Measurements from ENCODE around the gene CCDC82.

Gene CCDC82

DNA sequence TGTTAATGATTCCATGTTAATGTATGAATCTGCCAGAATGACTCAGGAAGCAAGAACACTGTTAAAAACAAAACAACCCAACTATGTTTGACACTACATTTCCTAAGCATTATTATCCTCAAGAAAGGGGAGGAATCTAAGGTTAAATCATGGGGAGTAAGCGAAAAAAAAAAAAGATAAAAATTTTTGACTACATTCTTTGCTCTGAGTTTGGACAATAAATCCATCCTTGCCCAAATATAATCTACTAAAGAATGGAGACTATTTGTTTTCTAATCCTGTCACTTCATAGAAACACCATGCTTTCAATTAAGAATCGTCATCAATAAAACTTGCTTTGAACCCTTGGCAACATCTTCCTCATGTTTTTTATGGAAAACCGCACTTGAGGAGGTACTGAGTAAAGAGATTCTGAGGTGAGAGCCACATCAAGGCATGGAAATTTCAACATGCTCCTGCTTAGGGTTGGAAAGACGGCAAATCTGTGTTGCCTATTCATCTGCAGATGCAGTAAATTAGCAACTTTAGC is 56.5 kb downstream of the CCDC82 start:
- intact Hi-C loops (cut with DNase I): loop anchor here (10.0 kb wide), 1 partner anchor 68 kb away; no protein-coding TSS in a partner anchor
- no peak for DNase-seq

DNA sequence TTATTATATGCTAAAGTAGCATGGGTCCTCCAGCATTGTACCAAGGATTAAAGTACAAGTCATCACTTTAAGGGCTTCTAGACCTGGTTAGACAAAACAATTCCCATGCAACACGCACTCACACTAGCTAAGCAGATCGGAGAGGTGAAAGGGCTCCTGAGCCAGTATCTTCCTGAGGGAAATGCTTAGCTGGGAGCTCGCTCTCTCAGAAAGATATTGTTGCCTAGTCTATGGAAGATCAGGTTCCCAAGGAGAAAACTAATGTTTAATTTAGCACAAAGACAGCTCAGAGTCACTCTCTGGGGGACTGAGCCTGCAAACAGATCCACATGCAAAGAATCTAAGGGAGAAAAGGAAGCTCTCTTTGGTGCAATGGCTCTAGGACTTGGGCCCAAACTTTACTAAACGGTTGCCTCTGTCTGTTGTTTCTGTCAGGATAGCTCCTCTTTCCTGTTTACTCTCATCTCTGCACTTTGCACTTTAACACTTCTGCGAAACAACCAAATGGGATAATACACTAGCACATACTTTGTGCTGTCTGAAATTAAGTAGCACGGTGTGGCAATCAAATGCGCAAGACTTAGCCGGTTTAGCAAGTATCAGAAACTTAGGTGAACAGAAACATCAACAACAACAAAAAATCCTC is 57.5 kb downstream of the CCDC82 start:
- intact Hi-C loops (cut with DNase I): loop anchor here (10.0 kb wide), 1 partner anchor 67 kb away; no protein-coding TSS in a partner anchor
- no peak for DNase-seq

DNA sequence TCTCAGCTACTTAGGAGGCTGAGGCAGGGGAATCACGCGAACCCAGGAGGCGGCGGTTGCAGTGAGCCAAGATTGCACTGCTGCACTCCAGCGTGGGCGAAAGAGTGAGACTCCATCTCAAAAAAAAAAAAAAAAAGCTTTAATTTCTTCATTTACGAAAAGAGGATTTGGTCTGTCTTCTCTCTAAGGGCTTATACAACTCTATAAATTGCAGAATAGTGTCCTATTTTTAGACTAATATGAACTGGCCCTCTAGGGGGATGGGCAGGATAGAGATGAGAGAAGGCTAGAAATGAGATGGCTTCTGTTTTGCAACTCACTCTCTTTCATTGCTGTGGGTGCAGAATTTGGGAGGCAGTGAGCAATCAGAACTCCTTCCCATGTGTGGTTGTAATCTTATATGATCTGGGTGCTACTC is 58.0 kb downstream of the CCDC82 start:
- intact Hi-C loops (cut with DNase I): loop anchor here (10.0 kb wide), 1 partner anchor 67 kb away; no protein-coding TSS in a partner anchor
- no peak for DNase-seq

DNA sequence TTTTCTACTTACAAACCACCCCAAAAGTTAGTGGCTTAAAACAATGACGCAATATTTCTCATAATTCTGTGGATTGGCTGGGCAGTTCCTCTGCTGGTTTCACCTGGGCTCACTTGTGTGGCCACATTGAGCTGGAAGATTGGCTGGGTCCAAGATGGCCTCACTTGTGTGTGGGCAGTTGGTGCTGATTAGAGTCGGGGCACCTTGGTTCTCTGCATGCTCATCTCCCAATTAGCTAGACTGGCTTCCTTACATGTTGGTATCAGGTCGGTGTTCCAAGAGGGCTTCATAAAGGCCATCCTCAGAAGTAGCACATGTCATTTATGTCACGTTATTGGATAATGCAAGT is 59.2 kb downstream of the CCDC82 start:
- DNase-seq: no peak
- intact Hi-C loops (cut with DNase I): loop anchor here (10.0 kb wide), 1 partner anchor 66 kb away; no protein-coding TSS in a partner anchor

DNA sequence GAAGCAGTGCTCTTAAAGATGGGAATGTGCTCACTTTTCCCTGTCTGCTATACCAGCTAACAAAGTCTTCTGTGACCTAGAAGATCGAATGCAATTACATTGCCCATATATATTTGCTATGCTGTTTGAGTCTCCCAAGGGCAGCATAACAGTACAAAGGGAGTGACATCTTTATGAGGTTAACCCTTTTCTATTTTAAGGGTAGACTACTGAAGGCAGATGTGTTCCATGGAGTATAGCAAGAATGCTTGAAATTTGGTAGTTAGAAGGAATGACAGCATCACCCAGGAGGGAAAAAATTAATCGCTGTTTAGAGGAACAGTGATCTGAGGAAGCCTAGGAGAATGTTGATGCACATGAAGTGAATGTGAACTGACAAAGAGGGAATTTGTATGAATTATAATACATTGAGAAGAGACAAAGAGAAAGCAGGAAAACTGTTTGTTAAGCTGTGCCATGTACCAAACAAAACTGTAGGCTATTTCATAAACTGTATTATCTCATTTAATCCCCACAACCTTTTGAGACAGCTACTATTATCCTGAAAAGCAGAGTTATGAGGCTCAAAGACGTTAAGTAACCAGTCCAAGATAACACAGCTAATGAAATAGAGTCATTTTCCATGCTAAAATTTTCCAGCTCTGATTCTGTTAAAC is 59.7 kb downstream of the CCDC82 start:
- no peak for DNase-seq
- intact Hi-C loops (cut with DNase I): loop anchor here (10.0 kb wide), 1 partner anchor 65 kb away; no protein-coding TSS in a partner anchor

DNA sequence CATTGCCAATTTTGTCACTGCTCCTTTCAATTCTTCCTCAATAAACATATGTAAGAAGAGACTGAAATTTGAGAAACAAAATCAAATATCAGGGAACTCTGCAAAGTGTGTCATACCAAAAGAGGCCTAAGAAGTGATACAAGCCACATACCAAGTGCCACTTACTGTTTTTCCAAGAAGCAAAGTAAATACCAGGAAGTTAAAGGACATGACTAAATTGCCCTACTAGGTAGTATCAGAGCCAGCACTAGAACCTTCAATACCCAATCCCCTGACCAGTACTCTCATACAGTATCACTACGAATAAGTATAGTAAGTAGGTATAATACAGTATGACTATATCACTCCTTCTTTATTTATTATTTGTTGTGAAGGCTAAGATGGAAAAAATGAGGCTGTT is 60.3 kb downstream of the CCDC82 start:
- no peak for DNase-seq
- intact Hi-C loops (cut with DNase I): no loop called here

DNA sequence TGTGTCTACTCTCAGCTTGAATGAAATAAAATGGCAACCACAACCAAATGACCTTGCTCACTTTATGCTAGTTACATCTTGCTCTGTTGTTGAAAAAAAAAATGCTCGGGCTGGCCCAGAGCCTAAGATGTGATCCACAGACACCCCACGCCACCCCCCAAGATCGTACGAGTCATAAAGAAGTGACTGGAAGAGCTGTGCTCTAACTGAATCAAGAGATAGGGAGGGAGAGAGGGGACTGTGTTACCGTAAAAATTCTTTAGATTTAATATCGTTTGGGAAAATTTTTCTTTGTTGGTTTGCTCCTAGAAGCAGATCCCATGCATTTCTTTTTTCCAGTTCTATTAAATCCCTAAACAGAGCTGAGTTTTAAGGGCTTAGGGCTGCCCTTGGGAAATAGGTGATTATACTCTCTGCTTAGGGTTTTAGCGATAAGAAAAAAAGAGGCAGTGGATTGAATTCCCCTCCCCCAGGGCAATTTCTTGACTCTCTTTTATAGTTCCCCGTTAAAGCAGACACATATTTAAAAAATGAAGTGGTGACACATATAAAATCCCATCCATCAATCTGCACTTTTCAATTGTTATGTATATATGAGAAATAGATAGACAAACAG is 61.2 kb downstream of the CCDC82 start:
- intact Hi-C loops (cut with DNase I): no loop called here
- DNase-seq: peak in 1 of 42 donors; percentile 50

DNA sequence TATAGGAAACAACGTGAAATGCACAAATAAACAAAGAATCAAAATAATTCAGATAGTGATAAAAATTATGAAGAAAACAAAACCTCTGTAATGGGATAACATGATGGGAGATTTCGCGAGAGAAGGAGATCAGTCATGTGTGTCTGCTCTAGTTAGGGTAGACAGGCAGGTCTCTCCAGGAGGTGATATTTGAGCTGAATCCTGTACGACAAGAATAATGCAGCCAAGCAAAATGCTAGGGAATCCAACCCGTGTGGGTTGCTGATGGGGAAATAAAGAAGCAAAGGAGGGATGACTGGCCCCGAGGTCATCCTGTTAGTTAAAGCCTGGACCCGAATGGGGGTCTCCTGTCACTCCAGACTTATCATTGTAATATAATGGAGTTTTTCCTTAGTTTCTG is 62.8 kb downstream of the CCDC82 start:
- intact Hi-C loops (cut with DNase I): no loop called here
- no peak for DNase-seq

DNA sequence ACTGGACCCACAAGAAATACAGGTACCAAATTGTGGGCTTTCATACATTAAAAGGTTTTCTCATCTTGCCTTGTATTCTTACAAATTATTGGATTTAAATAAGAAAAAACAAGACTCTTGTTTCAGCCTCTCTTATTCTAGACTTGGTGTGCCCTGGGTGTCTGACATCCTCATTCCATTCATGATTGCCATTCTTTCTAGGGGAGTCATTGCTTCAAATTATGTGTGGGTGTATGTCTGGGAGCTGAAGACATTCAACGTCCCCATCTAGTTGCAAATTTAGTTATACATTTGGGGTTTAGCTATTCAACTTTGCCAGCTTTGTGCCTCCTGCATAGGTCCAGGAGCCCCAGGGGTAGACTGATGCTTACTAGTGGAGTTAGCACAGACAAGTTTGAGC is 64.8 kb downstream of the CCDC82 start:
- intact Hi-C loops (cut with DNase I): no loop called here
- no peak for DNase-seq

DNA sequence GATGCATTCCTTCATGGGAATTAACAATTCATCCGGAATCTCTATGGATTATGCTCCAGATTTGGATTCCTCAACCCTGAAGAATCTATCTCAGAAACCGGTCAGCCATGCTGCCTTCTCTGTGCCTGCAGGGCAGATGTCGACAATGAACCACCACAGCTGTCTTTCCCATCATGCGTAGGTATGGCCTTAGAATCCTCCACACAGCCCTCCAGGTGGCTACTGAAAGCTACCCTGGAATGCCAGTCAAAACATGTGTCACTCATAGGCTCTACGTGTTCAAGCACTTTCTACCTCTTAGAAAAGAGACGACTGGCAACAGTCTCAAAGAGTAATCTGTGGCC is 66.1 kb downstream of the CCDC82 start:
- no peak for DNase-seq
- intact Hi-C loops (cut with DNase I): no loop called here

DNA sequence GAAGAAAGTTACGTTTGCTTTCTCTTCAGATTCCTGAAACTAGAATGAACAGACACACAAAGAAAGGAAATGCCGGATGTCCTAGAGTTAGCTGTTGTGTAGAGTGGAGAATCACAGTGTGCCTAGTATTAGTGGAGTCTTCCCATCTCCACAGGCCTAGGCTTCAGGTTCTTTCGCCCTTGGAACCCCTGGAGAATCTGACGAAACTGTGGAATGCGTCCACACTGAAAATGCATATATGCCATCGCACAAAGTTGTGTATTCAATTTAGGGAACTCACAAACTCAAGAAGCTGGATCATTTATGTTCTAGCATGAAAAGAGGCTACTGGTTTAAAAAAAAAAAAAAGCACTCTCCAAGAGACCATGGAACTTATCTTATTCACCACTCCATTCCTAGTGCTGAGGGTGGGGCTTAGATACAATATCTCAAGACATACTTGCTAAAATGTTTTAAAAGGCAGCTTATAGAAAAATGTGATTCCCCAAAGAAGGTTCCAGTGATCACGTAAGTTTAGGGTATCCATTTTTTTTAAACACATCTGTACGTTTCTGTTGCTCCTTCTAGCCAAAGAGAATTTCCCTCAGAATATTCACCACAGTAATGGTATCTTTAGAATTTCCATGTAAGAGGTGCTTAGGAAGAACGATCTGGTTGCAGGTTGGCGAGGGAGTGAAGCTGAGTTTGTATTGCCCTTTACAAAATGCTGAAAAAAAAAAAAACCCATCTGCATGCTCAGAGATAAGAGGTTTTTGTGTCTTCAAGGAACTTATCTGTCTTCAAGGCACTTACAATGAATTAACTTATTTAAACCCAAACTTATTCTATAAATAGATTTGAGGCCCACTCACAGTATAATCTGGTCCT is 66.7 kb downstream of the CCDC82 start:
- intact Hi-C loops (cut with DNase I): no loop called here
- DNase-seq: no peak

DNA sequence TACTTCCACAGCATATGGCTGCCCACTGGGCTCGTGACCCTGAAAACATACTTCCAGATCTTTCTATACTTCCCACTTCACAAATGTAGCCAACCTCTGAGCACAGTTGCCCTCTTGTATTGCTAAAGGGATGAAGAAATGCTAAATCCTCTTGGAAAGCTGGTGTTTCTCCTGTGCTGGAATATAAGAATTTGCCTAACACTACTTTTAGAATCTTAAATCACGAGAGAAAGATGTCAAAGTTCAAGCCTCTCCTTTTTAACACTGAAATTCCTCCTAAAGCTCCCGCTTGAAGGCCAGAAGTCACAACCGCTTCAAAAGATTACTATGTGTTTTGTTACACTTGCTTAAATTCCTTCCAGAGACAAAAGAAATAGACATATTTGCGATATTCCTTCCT is 68.6 kb downstream of the CCDC82 start:
- intact Hi-C loops (cut with DNase I): no loop called here
- no peak for DNase-seq

DNA sequence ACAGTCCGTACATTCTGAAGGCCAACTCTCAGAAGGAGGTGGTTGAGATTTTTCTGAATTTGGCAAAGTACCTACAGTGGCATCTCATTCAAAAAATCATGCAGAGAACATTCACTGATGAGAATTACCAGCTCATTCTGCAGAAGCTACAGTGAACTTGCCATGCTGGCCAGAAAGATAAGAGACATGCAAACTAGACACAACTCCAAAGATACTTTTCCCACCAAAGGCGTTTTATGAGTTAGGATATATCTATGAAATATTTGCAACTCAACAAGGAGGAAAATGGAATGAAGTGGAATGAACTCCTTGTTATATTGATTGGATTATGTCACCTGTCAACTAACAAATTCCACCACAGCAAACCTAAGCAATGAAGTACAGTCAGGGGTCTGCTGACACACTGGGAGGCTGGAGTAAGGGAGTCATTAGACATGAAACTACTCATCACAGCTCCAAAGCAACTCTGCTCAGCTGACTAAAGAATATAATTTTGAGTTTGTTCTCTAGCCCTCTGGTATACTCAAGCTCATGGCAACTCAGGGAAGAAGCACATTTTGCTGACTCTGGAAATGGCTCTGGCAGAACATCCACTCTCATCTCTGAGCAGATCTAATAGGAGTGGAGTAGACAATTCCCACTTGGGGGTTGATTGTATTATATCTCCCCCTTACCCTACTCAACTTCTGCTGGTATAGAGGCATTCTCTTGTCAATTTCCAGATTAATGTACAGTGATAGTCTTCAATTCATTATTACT is 69.6 kb downstream of the CCDC82 start:
- no peak for DNase-seq
- intact Hi-C loops (cut with DNase I): no loop called here

DNA sequence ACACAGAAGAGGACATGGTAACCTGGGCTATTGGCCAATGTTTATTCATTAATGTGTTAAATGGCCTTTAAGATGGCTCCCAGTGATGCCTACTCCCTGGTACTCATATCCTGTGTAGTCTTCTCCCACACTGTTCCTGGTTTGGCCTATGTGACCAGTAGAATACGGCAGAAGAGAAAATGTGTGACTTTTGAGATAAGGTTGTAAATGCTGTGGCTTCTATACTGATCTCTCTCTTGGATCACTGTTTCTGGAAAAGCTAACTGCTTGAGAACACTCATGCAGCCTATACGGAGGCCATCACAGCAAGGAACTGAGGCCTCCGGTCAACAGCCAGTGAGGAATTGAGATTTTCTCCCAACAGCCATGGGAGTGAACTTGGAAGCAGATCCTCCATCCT is 70.9 kb downstream of the CCDC82 start:
- no peak for DNase-seq
- intact Hi-C loops (cut with DNase I): no loop called here

DNA sequence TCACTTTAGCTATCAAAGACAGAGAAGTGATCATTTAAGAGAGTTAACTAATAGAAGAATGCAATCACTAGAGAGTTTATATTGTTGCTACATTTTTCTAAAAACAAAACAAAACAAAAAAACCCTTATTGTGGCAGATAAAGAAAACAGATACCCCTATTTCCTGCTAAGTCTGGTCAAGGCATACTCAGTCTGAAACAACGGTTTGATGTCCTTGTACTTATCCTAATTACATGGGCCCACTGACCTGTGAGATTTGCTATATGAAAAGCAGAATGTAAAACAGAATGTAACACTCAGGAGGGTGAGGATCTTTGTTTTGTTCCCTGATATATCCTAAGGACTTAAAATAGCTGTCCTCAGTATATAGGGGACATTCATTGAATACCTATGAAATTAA is 71.3 kb downstream of the CCDC82 start:
- intact Hi-C loops (cut with DNase I): no loop called here

DNA sequence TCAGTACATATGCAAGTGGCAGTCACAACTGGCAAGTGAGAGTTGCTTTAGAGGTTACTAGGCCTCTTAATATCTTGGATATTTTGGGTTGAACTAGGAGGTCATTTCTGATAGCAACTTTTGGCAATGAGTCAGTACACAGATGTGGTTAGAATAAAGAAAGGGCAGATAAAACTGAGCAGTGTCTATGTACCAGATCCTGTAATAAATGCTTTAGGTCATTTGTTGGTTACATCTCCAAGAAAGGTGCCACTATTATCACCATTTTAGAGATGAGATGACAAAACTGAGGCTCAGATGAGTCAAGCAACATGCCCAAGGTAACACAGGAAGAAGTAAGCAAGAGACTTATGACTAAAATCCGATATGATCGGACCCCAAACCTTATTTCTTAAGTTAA is 71.7 kb downstream of the CCDC82 start:
- intact Hi-C loops (cut with DNase I): no loop called here
- no peak for DNase-seq

More for the DNA sequence above, 71.3 kb downstream of the CCDC82 start:
- DNase-seq: no peak

DNA sequence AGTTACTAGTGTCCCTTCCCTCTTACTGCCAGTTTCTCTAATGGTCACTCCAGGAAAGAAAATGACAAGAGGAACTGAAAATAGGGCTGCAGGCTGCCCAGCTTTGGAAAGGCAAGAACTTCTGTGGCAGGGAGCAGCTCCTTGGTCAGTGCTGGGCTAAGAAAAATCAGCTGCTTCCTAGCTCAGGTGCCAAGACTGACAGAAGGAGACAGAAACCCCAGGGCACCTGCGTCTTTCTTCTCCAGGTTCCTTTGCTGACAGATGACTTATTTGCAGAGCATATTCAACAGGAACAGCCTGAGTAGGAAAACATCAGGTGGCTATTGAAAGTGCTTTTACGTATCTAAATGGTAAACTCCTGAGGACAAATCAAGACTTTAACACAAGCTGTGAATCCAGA is 72.1 kb downstream of the CCDC82 start:
- DNase-seq: peak in 1 of 42 donors; percentile 19
- intact Hi-C loops (cut with DNase I): no loop called here

DNA sequence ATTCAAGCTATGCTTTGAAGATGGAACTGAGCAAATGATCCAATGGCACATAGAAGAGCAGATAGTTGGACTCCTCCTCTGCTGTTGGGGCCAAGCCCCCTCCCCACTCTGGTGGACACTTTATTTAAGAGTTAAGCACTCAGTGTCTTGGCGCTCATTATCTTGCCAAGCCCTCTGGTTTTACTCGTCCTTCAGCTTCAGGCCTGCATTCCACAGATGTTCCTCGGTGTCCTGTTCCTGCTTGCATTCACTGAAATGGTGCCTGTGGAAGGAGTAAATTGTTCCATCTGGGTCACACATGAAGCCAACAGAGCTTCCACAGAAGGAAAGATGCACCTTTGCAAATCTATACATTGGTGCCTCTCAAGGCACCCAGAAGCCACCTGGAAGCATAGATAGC is 72.8 kb downstream of the CCDC82 start:
- DNase-seq: no peak
- intact Hi-C loops (cut with DNase I): no loop called here

DNA sequence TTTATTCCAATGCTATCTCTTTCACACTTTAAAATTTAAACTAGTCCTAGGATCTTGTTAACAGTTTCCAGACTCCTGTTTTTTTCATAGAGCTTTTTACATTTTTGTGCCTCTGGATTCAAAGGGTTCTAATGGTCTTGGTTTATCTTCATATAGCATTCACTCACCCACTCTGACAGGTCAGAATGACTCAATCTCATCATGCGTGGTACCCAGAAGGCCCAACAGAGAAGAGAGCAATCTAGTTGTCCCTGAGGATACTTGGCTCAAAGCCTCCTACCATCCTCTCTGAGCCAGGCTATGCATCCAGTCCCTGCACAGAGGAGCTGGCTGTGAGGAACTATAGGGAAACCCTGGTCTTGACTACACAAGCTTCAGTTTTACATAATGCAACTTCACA is 74.2 kb downstream of the CCDC82 start:
- DNase-seq: no peak
- intact Hi-C loops (cut with DNase I): no loop called here

All from head of caudate nucleus (tissue), 42 donors.